ENCODE measurements around the gene CSRP3. TPM values are rescaled to one million over a fixed set of nuclear protein-coding genes. Genes with fewer than 3 reads are reported as not detected.
A peak's percentile ranks its signal among the peaks of the same experiment; 100 is the strongest.

Gene CSRP3
- total and polyA plus RNA-seq, 9 of the 15 experiments (the other 6 are each of a cell fraction or from before 2014, with no cell fraction given): 0.14 TPM; not detected in 8

DNA sequence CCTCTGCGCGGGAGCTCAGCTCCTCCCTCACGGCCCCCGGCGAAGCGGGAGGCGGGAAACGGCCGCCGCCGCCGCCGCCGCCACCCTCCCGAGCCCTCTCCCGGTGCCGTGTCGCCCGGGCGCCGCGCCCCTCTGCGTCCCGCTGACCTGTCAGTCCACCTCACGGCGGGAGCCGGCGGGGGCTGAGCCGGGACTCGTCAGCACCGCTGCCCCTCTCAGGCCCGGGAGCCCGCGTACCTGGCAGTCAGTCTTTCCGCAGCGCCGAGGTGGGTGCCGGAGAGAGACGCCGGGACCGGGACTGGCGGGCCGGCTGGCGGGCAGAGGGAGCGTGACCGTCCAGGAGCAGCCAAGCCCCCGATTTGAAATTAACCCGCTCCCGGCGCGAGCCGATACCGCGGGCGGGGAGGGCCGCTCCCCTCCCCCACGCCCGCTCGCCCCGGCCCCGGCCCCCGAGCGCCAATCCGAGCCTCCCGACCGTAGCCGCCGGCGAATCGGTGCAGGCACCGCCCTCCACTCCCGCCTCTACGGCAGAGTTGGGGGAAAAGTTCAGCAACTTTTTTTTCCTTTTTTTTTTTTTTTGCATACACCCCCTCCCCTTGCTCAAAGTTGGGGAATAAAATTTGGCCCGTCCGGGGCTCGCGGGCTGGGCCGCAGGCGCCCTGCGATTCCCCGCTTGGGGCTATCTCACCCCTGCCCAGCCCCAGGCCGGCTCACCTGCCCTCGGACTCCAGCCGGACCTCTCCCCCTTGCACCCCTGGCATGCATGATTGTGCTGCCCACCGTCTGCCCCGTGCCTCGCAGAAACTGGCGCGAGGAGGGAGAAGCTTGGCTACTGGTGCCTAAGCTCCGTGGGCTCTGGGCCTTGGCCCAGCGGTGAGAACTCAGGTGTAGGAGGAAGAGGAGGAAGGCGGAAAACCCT is 39.7 kb upstream of the CSRP3 start (continued):
- TF ChIP-seq TCF3 (CRISPR knock-in tag; IDR thresholded peaks at IDR 0.05) (no peak), HMG20A (CRISPR knock-in tag; conservative IDR thresholded peaks at IDR 0.05) (no peak), ERF (CRISPR knock-in tag; IDR thresholded peaks at IDR 0.05) (peak; percentile 44; the same call in 1 of the 2 replicates), ZNF224 (CRISPR knock-in tag; IDR thresholded peaks at IDR 0.05) (no peak), RNF2 (IDR thresholded peaks at IDR 0.05) (no peak), SMARCA5 (IDR thresholded peaks at IDR 0.05) (no peak)
- TF ChIP-seq, protein P1, sequence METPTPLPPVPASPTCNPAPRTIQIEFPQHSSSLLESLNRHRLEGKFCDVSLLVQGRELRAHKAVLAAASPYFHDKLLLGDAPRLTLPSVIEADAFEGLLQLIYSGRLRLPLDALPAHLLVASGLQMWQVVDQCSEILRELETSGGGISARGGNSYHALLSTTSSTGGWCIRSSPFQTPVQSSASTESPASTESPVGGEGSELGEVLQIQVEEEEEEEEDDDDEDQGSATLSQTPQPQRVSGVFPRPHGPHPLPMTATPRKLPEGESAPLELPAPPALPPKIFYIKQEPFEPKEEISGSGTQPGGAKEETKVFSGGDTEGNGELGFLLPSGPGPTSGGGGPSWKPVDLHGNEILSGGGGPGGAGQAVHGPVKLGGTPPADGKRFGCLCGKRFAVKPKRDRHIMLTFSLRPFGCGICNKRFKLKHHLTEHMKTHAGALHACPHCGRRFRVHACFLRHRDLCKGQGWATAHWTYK (CRISPR knock-in tag; IDR thresholded peaks at IDR 0.05): 0 out of 2 replicates have a peak, but pooled peaks have one; percentile 63
- TF ChIP-seq, protein P2, sequence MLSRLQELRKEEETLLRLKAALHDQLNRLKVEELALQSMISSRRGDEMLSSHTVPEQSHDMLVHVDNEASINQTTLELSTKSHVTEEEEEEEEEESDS (CRISPR knock-in tag; IDR thresholded peaks at IDR 0.05): no peak
- TF ChIP-seq, protein P3, sequence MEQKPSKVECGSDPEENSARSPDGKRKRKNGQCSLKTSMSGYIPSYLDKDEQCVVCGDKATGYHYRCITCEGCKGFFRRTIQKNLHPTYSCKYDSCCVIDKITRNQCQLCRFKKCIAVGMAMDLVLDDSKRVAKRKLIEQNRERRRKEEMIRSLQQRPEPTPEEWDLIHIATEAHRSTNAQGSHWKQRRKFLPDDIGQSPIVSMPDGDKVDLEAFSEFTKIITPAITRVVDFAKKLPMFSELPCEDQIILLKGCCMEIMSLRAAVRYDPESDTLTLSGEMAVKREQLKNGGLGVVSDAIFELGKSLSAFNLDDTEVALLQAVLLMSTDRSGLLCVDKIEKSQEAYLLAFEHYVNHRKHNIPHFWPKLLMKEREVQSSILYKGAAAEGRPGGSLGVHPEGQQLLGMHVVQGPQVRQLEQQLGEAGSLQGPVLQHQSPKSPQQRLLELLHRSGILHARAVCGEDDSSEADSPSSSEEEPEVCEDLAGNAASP (IDR thresholded peaks at IDR 0.05): no peak
